Left renal pelvis (tissue), 4 donors: ENCODE results near the gene TMIGD2. TPM values are rescaled to one million over a fixed set of nuclear protein-coding genes. Genes with fewer than 3 reads are reported as not detected.

ENCODE experiments used
- DNase-seq, 4 donors: peaks; one replicate each; pipeline ENCODE4 v3.0.0-alpha.2; 2013; ENCODE audit warnings: low read depth in 4 of 4, low spot score in 3 of 4
- polyA plus RNA-seq, 4 donors: library from polyadenylated mRNA; unstranded; fragments of 120-200 nt; gene quantifications; one replicate each; pipeline ENCODE4 v1.2.1, GENCODE V29; 2013; ENCODE audit not compliant: insufficient read length in 4 of 4

TMIGD2 gene
- polyA plus RNA-seq, 4 donors, result 0.21 to 0.56 (median 0.43) TPM; not detected in 1

- DNase-seq, result peak in 1 of 4 donors; percentile 50
Observed at GRCh38 chr19:4327252-4327876, 25.2 kb upstream of the TMIGD2 start.

DNA sequence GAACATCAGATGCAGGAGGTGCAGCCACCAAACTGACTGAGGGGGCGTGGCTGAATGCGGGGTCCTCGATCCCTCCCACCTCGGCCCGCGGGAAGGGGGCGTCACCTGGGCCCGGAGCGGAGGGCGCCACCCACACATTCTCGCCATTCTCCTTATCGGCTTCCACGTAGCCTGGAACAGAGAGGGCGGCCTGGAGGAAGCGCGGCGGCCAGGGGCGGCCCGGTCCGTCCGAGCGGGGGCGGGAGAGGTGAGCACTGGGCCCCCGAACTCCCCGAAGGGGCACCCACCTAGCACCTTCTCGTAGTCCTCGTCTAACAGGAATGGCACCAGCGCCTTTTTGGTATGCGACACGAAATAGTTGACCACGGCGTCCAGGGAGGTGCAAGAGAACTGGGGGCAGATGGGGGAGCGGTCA is 24.7 kb upstream of the TMIGD2 start:
- no peak for DNase-seq

- DNase-seq, result no peak
Observed at GRCh38 chr19:4326215-4326836, 24.1 kb upstream of the TMIGD2 start.

DNA sequence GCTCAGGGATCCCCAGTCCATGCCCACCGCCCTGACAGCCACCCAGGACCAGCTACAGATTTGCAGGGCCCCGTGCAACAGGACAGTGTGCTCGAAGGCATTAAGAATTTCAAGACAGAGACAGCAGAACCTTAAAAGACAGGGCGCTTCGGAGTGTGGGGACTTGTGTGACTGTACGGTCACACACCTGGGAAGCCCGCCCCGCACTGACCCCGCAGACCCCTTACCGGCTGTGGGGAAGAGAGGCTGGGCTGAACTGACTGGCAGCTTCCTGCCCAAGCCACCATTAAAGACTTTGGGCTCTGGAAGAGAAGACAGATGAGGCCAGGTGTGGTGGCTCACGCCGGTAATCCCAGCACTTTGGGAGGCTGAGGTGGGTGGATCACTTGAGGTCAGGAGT is 22.0 kb upstream of the TMIGD2 start:
- DNase-seq, result no peak

- DNase-seq, result no peak
Observed at GRCh38 chr19:4323692-4324091, 21.5 kb upstream of the TMIGD2 start.

- no peak for DNase-seq
Observed at GRCh38 chr19:4322942-4323665, 20.9 kb upstream of the TMIGD2 start.

DNA sequence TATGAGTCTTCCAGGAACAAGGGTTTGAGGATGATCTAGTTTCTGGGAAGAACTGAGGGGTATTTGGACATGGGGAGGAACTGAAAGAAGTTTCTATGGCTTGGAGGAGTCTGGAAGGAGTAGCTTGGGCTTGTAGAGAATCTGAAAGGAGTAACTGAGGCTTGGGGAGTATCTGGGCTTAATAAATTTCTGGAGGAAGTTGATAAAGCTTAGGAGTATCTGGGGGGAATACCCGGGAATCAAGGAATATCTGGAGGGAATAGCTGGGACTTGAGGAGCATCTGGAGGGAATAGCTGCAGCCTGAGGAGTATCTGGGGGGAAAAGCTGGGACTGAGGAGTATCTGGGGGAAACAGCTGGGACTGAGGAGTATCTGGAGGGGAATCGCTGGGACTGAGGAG is 18.2 kb upstream of the TMIGD2 start:
- DNase-seq, result no peak

- DNase-seq, result no peak
Observed at GRCh38 chr19:4319067-4319718, 17.0 kb upstream of the TMIGD2 start.

DNA sequence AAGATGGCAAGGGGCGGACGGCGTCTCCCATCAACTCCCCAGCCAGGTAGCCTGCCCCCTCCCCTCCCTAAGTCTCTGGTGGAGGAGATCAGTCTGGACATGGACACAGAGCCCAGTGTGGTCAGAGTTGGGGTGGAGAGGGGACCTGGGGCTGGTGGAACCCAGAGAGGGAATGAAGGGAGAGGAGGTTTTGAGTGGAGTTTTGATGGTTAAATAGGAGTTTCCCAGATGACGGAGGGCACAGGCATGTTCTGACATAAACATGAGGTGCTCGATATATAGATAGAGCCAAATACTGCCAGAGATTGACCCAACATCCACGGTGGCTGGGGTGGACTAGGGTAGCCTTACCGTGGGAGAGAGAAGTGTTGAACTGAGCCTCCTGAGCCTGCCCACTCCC is 16.3 kb upstream of the TMIGD2 start:
- DNase-seq, result no peak

GRCh38 chr19:4316956-4317355 is 14.8 kb upstream of the TMIGD2 start:
- no peak for DNase-seq

- DNase-seq, result no peak
Observed at GRCh38 chr19:4313847-4314490, 11.8 kb upstream of the TMIGD2 start.

GRCh38 chr19:4310247-4311121 is 8.3 kb upstream of the TMIGD2 start:
- DNase-seq, result no peak

GRCh38 chr19:4305659-4306058 is 3.5 kb upstream of the TMIGD2 start:
- DNase-seq, result no peak

GRCh38 chr19:4305257-4305612 is 3.0 kb upstream of the TMIGD2 start:
- no peak for DNase-seq

DNA sequence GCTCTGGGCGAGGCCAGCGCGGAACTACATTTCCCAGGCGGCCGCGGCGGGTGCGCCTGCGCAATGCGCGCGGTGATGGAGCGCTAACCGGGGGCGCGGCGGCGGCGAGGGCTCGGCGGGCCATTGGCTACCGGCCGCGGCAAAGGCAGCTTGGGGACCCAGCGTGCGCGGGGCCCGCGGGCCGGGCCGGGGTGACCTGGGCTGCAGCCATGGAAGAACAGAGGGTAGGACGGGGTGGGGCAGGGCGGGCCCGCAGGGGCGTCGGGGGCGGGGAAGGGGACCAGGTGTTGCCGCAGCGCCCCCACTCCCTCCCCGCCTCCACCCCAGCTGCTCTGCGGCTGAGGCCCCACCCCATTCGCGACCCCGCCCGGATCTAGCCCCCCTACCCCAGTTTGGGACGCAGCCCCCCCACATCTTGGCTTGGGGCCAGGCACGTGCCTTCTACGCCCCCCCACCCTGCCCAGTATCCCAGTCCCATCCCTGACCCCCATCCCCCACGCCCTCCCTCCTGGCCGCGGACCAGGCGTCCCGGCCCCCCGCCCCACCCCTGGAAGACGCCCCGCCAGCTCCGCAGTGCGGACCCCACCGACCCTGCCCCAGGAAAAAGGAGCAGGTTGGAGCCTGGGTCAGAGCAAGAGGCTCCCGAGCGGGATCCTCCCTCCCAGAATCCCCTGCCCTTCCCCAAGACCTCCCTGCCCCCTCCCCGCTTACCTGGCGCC is 2.5 kb upstream of the TMIGD2 start, which contains the start of gene FSD1:
Gene FSD1, plus strand, starts transcription at position 61 of the 719 bp plus-strand sequence. Its CDS starts 149 bp downstream, at position 210.
- DNase-seq, result no peak

- DNase-seq, result no peak
Observed at GRCh38 chr19:4303819-4304537, 1.8 kb upstream of the TMIGD2 start.

DNA sequence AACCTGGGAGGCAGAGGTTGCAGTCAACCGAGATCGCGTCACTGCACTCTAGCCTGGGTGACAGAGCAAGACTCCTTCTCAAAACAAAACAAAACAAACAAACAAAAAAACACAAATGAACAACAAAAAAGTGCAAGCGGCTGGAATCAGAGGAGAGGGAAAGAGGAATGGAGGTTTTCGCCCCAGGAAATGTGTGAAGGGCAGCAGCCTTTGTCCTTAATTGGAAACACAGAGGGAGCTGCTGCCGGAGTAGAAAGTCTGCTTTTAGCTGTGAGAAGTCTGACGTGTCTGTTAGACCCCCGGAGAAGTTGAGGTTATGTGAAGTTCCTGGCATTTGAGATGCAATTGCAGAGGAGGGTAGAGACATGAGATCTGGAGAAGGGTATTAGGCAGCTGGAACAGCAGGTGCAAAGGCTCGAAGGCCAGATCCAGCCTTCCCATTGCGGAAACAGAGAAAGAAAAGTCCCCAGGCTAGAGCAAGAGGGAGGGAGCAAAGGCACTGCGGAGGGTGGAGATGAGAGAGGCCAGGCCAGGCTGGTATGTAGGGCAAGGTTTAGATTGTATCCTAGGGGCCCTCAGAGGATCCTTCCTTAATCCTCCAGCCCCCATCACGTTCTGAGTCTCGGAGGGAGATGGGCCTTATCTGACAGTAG is 473 bp downstream of the TMIGD2 start:
- DNase-seq, result no peak

DNA sequence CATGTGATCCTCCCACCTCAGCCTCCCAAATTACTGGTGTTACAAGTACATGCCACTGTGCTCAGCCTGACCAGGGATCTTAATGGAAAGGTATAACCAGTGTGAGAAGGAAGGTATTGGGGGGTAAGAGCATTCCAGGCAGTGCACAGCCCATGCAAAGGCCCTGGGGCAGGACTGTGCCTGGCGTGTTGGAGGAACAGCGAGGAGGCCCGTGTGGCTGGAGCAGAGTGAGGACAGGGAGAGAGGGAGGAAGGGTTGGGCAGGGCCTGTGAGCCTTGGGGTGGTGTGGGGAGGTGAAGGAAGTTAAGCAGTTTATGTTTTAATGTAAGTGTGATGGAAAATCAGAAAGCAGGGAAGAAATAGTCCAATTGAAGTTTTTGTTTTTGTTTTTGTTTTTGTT is 1.6 kb downstream of the TMIGD2 start:
- DNase-seq, result no peak
